Spleen (tissue), 11 donors: ENCODE results near the gene QPRT. TPM values are rescaled to one million over a fixed set of nuclear protein-coding genes. Genes with fewer than 3 reads are reported as not detected.
"Not testable (repeated sequence)": the region's sequence is repeated elsewhere in the genome, so short reads cannot be mapped to it uniquely, and the experiment has no call there.

ENCODE experiments used
- DNase-seq: peaks from one replicate; pipeline ENCODE4 v3.0.0-alpha.2; 2020
- H3K27ac ChIP-seq, 8 donors: fragments of 200-600 bp; sonication (generic) in 7 of 8; 1 replicate in 4 of 8; 2 replicates in 4 of 8; pipeline versions ENCODE4 v1.5.0 to v1.8.0; 2016 to 2021; ENCODE audit warnings: inconsistent platforms in 4 of 8, mild to moderate bottlenecking in 4 of 8, moderate library complexity in 1 of 8
- H3K27me3 ChIP-seq, 7 donors: fragments of 200-600 bp; sonication (generic) in 6 of 7; replicated peaks in 1 of 7; 1 replicate in 4 of 7; 2 replicates in 3 of 7; pipeline versions ENCODE4 v1.5.0 to v1.8.0; 2016 to 2021; ENCODE audit warnings: inconsistent platforms in 3 of 7, mild to moderate bottlenecking in 1 of 7
- H3K36me3 ChIP-seq, 6 donors: fragments of 200-600 bp; sonication (generic) in 5 of 6; 1 replicate in 4 of 6; 2 replicates in 2 of 6; pipeline versions ENCODE4 v1.5.0 to v1.8.0; 2016 to 2021; ENCODE audit warnings: inconsistent platforms in 2 of 6
- H3K4me1 ChIP-seq, 6 donors: fragments of 200-600 bp; sonication (generic) in 5 of 6; 1 replicate in 3 of 6; 2 replicates in 3 of 6; pipeline versions ENCODE4 v1.5.0 to v1.8.0; 2016 to 2021; ENCODE audit warnings: inconsistent platforms in 3 of 6
- H3K4me3 ChIP-seq, 8 donors: fragments of 200-600 bp; sonication (generic) in 7 of 8; 1 replicate in 4 of 8; 2 replicates in 4 of 8; pipeline versions ENCODE4 v1.5.0 to v1.8.0; 2016 to 2021; ENCODE audit warnings: inconsistent platforms in 4 of 8, mild to moderate bottlenecking in 4 of 8, moderate library complexity in 2 of 8
- H3K9me3 ChIP-seq, 8 donors: fragments of 200-600 bp; sonication (generic) in 7 of 8; 1 replicate in 4 of 8; 2 replicates in 4 of 8; pipeline versions ENCODE4 v1.5.0 to v1.8.0; 2016 to 2021; ENCODE audit warnings: inconsistent platforms in 4 of 8
- CTCF ChIP-seq, 11 experiments: fragments of 200-600 bp in 7 of 11; fragments of 450-650 bp in 4 of 11; sonication (generic) in 4 of 11; IDR thresholded peaks in 8 of 11; conservative IDR thresholded peaks in 3 of 11; 1 replicate in 7 of 11; 2 replicates in 4 of 11; pipeline versions ENCODE4 v1.4.0 to v1.8.0; 2016 to 2021; ENCODE audit warnings: antibody characterized with exemption in 11 of 11, inconsistent platforms in 4 of 11, mild to moderate bottlenecking in 1 of 11
- POLR2A ChIP-seq, 3 donors: fragments of 450-650 bp; IDR thresholded peaks; one replicate each; pipeline ENCODE4 v1.5.1; 2017; ENCODE audit warnings: antibody characterized with exemption in 3 of 3, mild to moderate bottlenecking in 1 of 3
- POLR2AphosphoS5 ChIP-seq, 3 donors: sonication (generic); formaldehyde crosslinking; IDR thresholded peaks; one replicate each; pipeline ENCODE4 v1.5.1; 2017; ENCODE audit warnings: antibody characterized with exemption in 3 of 3
- whole genome bisulfite sequencing, 5 donors: extraction: QIAGEN DNeasy Blood & Tissue Kit in 3 of 5; methylation state at CpG; one replicate each; pipeline versions ENCODE4 v1.1.5 to v1.1.7; 2013 to 2018; 5-methylcytosine and 5-hydroxymethylcytosine counted together
- intact Hi-C: fragments of 100-400 bp; cut with DNase I; formaldehyde crosslinking; loops from one replicate; pipeline ENCODE4 v1.15.0; 2023; ENCODE audit warnings: low total_unique reads
- polyA plus RNA-seq, 3 donors: library from polyadenylated mRNA; stranded (reverse); fragments of 200-250 nt; gene quantifications; one replicate each; pipeline ENCODE4 v1.2.1, GENCODE V29; 2013
- total RNA-seq, 7 donors: library from RNA; depleted of rRNA in 3 of 7; stranded (reverse); fragments of >200 nt in 3 of 7; fragmentation: NEBNext Ultra II Directional in 4 of 7; extraction: Animal tissue kit (Norgen Biotek cat#: 25700) in 4 of 7; gene quantifications; one replicate each; pipeline versions ENCODE4 v1.1.0 to v1.2.1, GENCODE V29; 2016 to 2021
- donor health status: healthy with polysubstance abuse.
- donor health status: DM: no; HTN: no; CAD: no; lungs with moderate emphysema.
- donor health status: DM: no; HTN: no; CAD: no.
- donor health status: Bipolar disorder and iron deficiency.
- donor health status: healthy.
- donor health status: DM: no; HTN: no; CAD: no.
- donor health status: DM: yes; HTN: yes; CAD: no.

Gene QPRT
- total and polyA plus RNA-seq, 10 donors: 3.3 to 37.2 (median 13.3) TPM

- H3K4me1 ChIP-seq: peaks cover 0 to 41% (median 14%) of the 10 kb centered on the region in 6 donors
- WGBS, 5 donors: 86 to 96% (median 90%) methylated on average over 2 of the region's 2 CpGs
- H3K9me3 ChIP-seq: no peaks in the 10 kb centered on the region
- no peak overlapping the region for H3K27ac ChIP-seq
- no peak for DNase-seq
- H3K4me3 ChIP-seq: no peak overlapping the region
- intact Hi-C loops: no loop called here
- no peaks in the 10 kb centered on the region for H3K27me3 ChIP-seq
- TF ChIP-seq CTCF (IDR thresholded peaks at IDR 0.05 in 8 of 11, conservative IDR thresholded peaks at IDR 0.05 in 3 of 11): no peak
- no peak for TF ChIP-seq POLR2AphosphoS5 (IDR thresholded peaks at IDR 0.05)
- no peak for TF ChIP-seq POLR2A (IDR thresholded peaks at IDR 0.05)
- no peaks in the 10 kb centered on the region for H3K36me3 ChIP-seq
Observed at GRCh38 chr16:29651774-29652349, 27.1 kb upstream of the QPRT start.

- no peak overlapping the region for H3K27ac ChIP-seq
- TF ChIP-seq POLR2AphosphoS5 (IDR thresholded peaks at IDR 0.05) (no peak), CTCF (IDR thresholded peaks at IDR 0.05 in 8 of 11, conservative IDR thresholded peaks at IDR 0.05 in 3 of 11) (peak in 1 of 11 experiments; percentile 10), POLR2A (IDR thresholded peaks at IDR 0.05) (no peak)
- intact Hi-C loops: no loop called here
- H3K27me3 ChIP-seq: no peaks in the 10 kb centered on the region
- peaks cover 0 to 41% (median 14%) of the 10 kb centered on the region in 6 donors for H3K4me1 ChIP-seq
- H3K4me3 ChIP-seq: no peak overlapping the region
- DNase-seq: no peak
- WGBS, 5 donors: 40 to 58% (median 45%) methylated on average over 12 of the region's 12 CpGs
- H3K36me3 ChIP-seq: no peaks in the 10 kb centered on the region
- no peaks in the 10 kb centered on the region for H3K9me3 ChIP-seq
Observed at GRCh38 chr16:29653471-29653870, 25.5 kb upstream of the QPRT start.

- WGBS, 5 donors: 79 to 88% (median 86%) methylated on average over 6 to 7 of the region's 7 CpGs
- H3K9me3 ChIP-seq, intact Hi-C loops, H3K36me3 ChIP-seq, H3K27ac ChIP-seq, H3K4me3 ChIP-seq, DNase-seq, H3K27me3 ChIP-seq: not testable (repeated sequence)
- H3K4me1 ChIP-seq: peaks cover 0 to 39% (median 14%) of the 10 kb centered on the region in 6 donors
Observed at GRCh38 chr16:29653890-29654289, 25.1 kb upstream of the QPRT start.

- peaks cover 0 to 34% (median 14%) of the 10 kb centered on the region in 6 donors for H3K4me1 ChIP-seq
- H3K9me3 ChIP-seq: no peaks in the 10 kb centered on the region
- no peak for DNase-seq
- intact Hi-C loops: no loop called here
- no peak overlapping the region for H3K27ac ChIP-seq
- 74 to 87% (median 78%) methylated on average over 11 of the region's 11 CpGs for WGBS, 5 donors
- H3K27me3 ChIP-seq: no peaks in the 10 kb centered on the region
- TF ChIP-seq POLR2AphosphoS5 (IDR thresholded peaks at IDR 0.05) (no peak), CTCF (IDR thresholded peaks at IDR 0.05 in 8 of 11, conservative IDR thresholded peaks at IDR 0.05 in 3 of 11) (no peak), POLR2A (IDR thresholded peaks at IDR 0.05) (no peak)
- no peak overlapping the region for H3K4me3 ChIP-seq
- no peaks in the 10 kb centered on the region for H3K36me3 ChIP-seq
Observed at GRCh38 chr16:29656688-29657523, 22.1 kb upstream of the QPRT start.
